Stimulated activated CD4-positive, alpha-beta T cell treated with anti-CD3 and anti-CD28 coated beads, Interleukin-12 subunit alpha, Interleukin-12 subunit beta, amount 100 ng/mL, for 48 hours (primary cell): Measurements from ENCODE around the gene IFNAR2.
"Not testable (repeated sequence)": the region's sequence is repeated elsewhere in the genome, so short reads cannot be mapped to it uniquely, and the experiment has no call there.

Experiments used
- DNase-seq, 3 donors: peaks; one replicate each; pipeline ENCODE4 v3.0.0-alpha.2; 2020; ENCODE audit warnings: low read depth in 2 of 3, low spot score in 1 of 3

Gene IFNAR2

DNA sequence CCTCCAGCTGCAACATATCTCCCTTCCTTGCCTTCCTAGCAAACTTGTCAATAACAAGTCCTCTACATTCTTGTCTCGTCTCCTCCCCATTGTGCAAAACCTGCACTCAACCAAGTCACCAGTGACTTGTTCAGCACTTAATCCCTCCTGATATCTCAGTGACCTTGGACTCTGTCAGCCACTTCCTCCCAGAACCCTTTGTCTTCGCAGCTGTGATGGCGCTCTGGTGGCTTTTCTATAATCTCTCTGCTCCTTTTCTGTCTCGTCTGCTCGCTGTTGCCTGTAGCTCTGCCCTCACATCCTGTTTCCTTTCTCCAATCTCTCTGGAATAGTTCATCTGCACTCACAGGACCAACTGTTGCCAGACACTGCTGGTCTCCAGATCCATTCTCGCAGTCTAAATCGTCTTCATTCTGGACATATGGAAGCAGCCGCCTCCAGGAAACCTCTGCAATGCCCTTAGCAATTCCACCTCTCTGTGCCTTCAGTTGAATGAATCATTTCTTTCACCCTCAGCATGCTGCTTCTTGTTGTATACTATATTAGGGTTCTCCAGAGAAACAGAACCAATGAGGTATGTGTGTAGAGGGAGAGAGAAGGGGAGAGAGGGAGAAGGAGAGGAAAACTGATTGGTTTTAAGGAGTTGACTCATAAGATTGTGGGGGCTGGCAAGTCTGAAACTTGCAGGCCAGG lies 17.4 kb upstream of the IFNAR2 start:
- DNase-seq, result no peak

- no peak for DNase-seq
Observed at GRCh38 chr21:33214056-33214455, 15.7 kb upstream of the IFNAR2 start.

GRCh38 chr21:33217138-33217520 lies 12.6 kb upstream of the IFNAR2 start:
- DNase-seq, result no peak

GRCh38 chr21:33219300-33219699 lies 10.4 kb upstream of the IFNAR2 start:
- DNase-seq, result no peak

DNA sequence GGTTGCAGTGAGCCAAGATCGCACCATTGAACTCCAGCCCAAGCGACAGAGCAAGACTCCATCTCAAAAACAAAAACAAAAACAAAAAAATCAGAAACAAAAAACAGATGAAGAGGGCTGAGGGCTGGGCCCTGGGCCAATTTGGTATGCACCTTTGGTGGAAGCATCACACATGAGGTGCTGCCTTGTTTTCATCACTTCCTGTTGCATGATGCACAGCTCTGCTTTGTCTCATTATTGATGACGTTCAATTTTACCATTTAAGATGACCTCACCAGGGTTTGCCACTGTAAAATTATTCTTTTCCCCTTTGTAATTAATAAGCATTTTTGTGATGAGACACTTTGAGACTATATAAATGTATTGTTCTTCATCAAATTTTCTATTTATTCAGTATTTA lies 9.8 kb upstream of the IFNAR2 start:
- DNase-seq, result no peak

- not testable (repeated sequence) for DNase-seq
Observed at GRCh38 chr21:33225376-33225775, 4.4 kb upstream of the IFNAR2 start.

DNA sequence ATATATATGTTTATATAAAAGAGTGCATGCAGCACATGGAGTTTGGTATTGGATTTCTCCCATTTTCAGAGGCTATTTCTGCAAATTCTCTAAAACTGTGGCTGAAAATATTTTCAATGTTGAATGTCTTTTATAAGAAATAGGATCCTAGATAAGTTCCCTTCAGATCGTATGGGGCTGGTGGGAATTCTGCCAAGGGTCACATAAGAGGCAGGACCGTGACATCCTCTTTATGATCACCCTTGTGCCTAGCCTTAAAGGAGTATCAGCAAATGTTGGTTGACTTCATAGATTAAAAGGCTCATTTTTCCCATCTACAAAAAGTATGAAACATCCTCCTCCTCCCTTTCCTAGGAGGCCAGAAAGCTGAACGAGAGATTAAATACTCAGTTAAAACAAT lies 1.3 kb upstream of the IFNAR2 start:
- no peak for DNase-seq

GRCh38 chr21:33229099-33229783 lies 497 bp upstream of the IFNAR2 start:
- DNase-seq, result no peak

DNA sequence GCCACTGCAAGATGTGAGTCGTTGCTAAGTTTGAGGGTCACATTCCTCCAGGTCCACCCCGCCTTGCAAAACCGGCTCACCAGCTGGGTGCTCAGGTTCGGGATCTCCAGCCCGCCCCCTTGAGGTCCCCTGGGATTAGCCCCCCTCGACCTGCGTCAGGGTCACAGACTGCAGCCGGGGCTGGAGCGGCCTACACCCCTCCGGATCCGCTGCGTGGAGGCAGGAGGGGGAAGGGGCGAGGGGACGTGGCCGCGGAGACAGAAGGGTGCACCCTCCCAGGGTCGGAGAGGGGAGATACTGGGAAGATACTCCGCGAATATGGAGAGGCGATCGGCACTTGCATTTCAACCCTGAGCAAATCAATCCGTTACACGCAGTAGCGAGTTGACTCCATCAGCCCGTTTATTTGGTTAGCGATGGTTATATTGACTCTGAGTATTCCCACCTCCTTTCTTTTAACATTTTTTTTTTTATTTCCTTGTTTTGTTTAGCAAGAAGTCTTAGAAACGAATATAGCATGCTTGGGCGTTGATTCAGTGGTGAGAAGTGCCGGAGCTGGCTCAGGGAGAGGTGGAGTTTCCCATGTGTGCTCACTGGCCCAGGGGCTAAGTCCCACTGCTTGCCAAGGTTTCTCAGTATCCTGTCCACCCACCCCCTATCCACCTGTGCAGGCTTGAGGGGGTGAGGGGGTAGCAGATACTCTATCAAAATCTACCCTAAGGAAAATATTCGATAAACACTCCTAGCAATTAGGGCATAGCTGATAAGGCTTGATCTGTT lies 997 bp downstream of the IFNAR2 start:
- DNase-seq, result peak in 1 of 3 donors; percentile 28

GRCh38 chr21:33231526-33231925 lies 1.8 kb downstream of the IFNAR2 start:
- peak in 1 of 3 donors; percentile 45 for DNase-seq

- no peak for DNase-seq
Observed at GRCh38 chr21:33232291-33233034, 2.7 kb downstream of the IFNAR2 start.

DNA sequence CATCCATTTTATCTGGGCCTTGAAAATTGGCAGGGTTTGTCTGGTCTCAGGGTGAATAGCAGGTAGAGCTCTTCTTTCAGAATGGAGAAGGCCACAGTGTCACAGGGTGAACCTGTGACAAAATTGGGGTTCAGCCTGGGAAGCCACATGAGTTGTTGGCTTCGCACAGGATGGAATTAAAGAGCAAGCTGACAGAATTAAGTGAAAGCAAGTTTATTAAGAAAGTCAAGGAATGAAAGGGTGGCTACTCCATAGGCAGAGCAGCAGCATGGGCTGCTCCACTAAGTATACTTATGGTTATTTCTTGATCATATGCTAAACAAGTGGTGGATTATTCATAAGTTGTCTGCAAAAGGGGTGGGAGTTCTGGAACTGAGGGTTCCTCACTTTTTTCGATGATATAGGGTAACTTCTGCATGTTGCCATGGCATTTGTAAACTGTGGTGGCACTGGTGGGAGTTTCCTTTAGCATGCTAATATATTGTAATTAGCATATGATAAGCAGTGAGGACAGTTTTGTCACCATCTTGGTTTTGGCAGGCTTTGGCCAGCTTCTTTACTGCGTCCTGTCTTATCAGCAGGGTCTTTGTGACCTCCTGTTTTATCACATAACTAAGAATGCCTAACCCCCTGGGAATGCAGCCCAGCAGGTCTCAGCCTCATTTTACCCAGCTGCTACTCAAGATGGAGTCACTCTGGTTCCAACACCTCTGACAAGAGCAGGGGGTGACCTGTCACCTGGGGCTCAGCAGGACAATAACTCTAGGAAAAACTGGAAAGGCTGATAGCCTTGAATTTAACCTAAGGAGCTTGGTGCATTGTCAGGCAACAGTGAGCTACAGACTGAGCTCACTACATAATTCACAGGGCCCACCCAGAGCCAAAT lies 5.1 kb downstream of the IFNAR2 start:
- DNase-seq, result no peak

DNA sequence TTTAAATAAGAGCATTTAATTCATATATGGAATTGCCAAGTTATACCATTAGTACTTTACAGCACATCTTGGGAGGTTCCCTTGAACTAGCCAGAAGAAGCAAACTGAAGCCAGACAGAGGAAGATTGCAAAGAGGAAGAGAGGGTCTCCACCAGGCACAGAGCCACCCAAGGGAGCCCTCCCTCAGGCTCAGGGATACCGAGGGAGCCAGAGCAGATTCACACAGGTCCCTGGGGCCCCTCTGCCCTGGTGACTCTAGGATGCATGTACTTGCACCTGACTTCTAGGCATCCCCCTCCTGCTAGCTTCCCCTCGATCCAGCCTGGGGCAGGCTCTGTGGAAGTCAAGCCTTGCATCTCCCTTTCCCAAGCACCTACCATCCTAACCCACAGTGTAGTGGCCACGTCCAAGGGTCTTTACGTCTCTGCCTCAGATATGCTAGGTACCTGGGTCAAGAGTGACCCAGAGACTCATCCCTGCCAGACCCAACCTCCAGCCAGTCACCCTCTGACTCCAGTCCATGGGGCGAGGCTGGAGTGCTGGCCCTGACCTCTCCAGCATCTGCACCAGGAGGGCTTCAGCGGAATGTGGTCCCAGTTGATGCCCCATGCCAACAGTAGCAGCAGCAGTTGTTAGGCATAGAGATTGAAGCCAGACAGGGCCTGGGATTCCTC lies 6.4 kb downstream of the IFNAR2 start:
- DNase-seq, result no peak

DNA sequence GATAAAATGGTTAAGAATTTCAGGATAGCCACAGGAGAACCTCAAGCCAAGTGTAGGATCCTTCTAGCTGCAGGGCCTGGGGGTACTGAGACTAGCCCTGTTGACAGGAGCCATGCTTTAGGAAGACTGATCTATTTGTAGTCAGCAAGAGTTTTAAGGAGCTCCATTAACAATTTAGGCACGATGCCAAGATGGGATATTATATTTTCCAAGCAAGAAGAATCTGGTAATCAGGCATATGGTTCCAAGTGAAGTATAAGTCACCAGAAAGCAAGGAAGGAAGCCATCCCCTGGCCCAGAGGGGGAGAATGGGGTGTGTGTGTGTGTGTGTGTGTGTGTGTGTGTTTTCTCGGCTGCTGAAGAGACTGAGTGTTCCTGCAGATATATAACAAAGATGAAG lies 7.0 kb downstream of the IFNAR2 start:
- no peak for DNase-seq

- DNase-seq, result no peak
Observed at GRCh38 chr21:33237486-33237885, 7.7 kb downstream of the IFNAR2 start.

DNA sequence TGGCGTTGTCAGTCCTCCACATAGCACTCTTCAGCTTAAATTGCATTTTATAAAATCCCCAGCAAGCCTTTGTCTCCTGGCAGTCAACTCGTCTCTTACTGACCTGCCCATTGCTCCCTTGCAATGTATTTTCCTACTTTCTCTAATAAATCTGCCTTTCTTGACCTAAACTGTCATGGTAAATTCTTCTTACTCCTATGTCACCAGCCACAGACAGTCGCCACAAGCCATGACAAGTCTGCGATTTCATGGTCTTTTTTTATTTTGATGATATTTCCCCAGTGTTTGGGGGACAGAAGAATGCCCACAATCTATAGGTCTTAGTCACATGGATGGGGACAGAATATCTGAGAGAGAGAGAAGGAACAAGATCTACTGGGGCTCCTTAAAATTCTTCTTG lies 8.4 kb downstream of the IFNAR2 start:
- no peak for DNase-seq

- no peak for DNase-seq
Observed at GRCh38 chr21:33238565-33239255, 9.0 kb downstream of the IFNAR2 start.

DNA sequence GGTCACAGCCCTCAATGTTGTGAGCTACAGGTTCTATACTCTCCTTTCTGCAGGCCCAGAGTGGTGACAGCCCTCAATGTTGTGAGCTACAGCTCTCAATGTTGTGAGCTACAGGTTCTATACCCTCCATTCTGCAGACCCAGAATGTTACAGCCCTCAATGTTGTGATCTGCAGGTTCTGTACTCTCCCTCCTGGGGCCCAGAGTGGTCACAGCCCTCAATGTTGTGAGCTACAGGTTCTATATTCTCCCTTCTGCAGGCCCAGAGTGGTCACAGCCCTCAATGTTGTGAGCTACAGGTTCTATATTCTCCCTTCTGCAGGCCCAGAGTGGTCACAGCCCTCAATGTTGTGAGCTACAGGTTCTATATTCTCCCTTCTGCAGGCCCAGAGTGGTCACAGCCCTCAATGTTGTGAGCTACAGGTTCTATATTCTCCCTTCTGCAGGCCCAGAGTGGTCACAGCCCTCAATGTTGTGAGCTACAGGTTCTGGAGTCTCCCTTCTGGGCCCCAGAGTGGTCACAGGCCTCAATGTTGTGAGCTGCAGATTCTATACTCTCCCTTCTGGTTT lies 9.9 kb downstream of the IFNAR2 start:
- not testable (repeated sequence) for DNase-seq

DNA sequence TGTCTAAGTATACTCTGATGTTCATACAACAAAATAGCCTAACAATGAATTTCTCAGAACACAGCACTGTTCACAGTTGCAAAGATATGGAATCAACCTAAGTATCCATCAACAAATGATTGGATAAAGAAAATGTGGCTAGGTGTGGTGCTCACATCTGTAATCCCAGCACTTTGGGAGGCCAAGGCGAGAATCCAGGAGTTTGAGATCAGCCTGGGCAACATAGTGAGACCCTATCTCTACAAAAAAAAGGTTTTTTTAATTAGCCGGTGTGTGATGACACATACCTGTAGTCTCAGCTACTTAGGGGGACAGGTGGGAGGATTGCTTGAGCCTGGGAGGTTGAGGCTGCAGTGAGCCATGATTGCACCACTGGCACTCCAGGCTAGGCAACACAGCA lies 10.7 kb downstream of the IFNAR2 start:
- no peak for DNase-seq
